OCI-LY3 (cell line): ENCODE results near the gene FMOD.

ENCODE experiments used
- H2AFZ ChIP-seq: fragments of 200-600, 300-600 bp; shearing (Covaris generic); 2 replicates; pipeline ENCODE4 v1.6.0; 2014; ENCODE audit warnings: antibody characterized with exemption, low read depth, low read length
- H3K27ac ChIP-seq: fragments of 200-600, 300-600 bp; sonication (generic); 2 replicates; pipeline ENCODE4 v1.5.1; 2014; ENCODE audit warnings: mild to moderate bottlenecking, low read length, moderate library complexity, mixed read lengths
- H3K27me3 ChIP-seq: fragments of 200-600, 300-600 bp; sonication (generic); 2 replicates; pipeline ENCODE4 v1.6.1; 2014; ENCODE audit warnings: low read depth, low read length, mixed read lengths
- H3K36me3 ChIP-seq: fragments of 200-600, 300-600 bp; sonication (generic); replicated peaks from 2 replicates; pipeline ENCODE3; 2014; ENCODE audit warnings: low read depth, low read length, mixed read lengths
- H3K4me1 ChIP-seq: fragments of 300-600, 200-600 bp; sonication (generic); 2 replicates; pipeline ENCODE4 v1.6.1; 2014; ENCODE audit warnings: low read length, mixed read lengths
- H3K4me2 ChIP-seq: fragments of 200-600, 300-600 bp; sonication (generic); 2 replicates; pipeline ENCODE4 v1.6.1; 2014; ENCODE audit warnings: low read length, mixed read lengths
- H3K4me3 ChIP-seq: fragments of 300-600, 200-600 bp; sonication (generic); 2 replicates; pipeline ENCODE4 v1.5.1; 2014; ENCODE audit warnings: antibody characterized with exemption, mild to moderate bottlenecking, low read length, moderate library complexity
- H3K79me2 ChIP-seq: fragments of 300-600, 200-600 bp; shearing (Covaris generic); 2 replicates; pipeline ENCODE4 v1.6.1; 2014; ENCODE audit warnings: mild to moderate bottlenecking, low read length, mixed read lengths
- H3K9ac ChIP-seq: fragments of 300-600, 200-600 bp; shearing (Covaris generic); 2 replicates; pipeline ENCODE4 v1.6.0; 2014; ENCODE audit warnings: mild to moderate bottlenecking, low read length, moderate library complexity
- H3K9me3 ChIP-seq: fragments of 200-600, 300-600 bp; shearing (Covaris generic); 2 replicates; pipeline ENCODE4 v1.6.1; 2014; ENCODE audit warnings: low read length, mixed read lengths; ENCODE audit not compliant: insufficient read depth
- H4K20me1 ChIP-seq: fragments of 200-600, 300-600 bp; sonication (generic); 2 replicates; pipeline ENCODE4 v1.6.1; 2016; ENCODE audit warnings: low read length, mixed read lengths; ENCODE audit not compliant: insufficient read depth
- EZH2phosphoT487 ChIP-seq: fragments of 200-600 bp; shearing (Covaris generic); IDR thresholded peaks from 2 replicates; pipeline ENCODE4 v1.6.1; 2018; ENCODE audit warnings: antibody characterized with exemption, mixed run types, low read depth
- TF ChIP-seq, protein P1 (sequence below): fragments of 200-600, 300-600 bp; sonication (generic); IDR thresholded peaks from 2 replicates; pipeline ENCODE4 v1.5.1; 2014; ENCODE audit warnings: antibody characterized with exemption, low read length, low read depth

The FMOD gene

DNA sequence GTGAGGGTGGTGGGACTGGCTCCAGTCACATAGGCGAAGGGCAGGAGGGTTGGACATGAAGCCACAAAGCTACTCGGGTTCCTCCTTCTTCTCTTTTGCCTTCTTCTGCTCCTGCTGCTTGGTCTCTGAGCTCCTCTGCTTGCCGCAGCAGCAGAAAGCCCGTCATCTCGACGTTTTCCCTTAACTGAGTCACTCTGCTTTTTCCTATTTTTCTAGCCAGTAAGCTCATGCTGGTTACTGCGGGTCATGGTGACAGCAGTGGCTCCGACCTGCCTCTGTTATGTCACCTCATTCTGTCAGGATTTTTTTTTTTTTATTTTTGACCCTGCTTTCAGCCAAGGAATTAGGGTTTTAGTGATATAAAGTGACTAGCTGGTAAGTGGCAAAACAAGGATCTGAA is 2.6 kb upstream of the FMOD start:
- H3K27me3 ChIP-seq, result peaks cover 10% of the 10 kb centered on the region; the same call in 1 of the 2 replicates

GRCh38 chr1:203349773-203350524 is 973 bp downstream of the FMOD start:
- Histone ChIP-seq H3K4me2 (no peak overlapping the region), H3K4me1 (peaks cover 6% of the 10 kb centered on the region; the same call in 1 of the 2 replicates), H3K27me3 (peaks cover 13% of the 10 kb centered on the region; the same call in 1 of the 2 replicates), H3K36me3 (no peaks in the 10 kb centered on the region), H2AFZ (no peak overlapping the region), H3K4me3 (no peak overlapping the region), H3K79me2 (no peaks in the 10 kb centered on the region), H3K9ac (no peak overlapping the region), H3K9me3 (no peaks in the 10 kb centered on the region), H4K20me1 (no peaks in the 10 kb centered on the region), H3K27ac (no peak overlapping the region)
- TF ChIP-seq EZH2phosphoT487, result no peak
- TF ChIP-seq, protein P1, sequence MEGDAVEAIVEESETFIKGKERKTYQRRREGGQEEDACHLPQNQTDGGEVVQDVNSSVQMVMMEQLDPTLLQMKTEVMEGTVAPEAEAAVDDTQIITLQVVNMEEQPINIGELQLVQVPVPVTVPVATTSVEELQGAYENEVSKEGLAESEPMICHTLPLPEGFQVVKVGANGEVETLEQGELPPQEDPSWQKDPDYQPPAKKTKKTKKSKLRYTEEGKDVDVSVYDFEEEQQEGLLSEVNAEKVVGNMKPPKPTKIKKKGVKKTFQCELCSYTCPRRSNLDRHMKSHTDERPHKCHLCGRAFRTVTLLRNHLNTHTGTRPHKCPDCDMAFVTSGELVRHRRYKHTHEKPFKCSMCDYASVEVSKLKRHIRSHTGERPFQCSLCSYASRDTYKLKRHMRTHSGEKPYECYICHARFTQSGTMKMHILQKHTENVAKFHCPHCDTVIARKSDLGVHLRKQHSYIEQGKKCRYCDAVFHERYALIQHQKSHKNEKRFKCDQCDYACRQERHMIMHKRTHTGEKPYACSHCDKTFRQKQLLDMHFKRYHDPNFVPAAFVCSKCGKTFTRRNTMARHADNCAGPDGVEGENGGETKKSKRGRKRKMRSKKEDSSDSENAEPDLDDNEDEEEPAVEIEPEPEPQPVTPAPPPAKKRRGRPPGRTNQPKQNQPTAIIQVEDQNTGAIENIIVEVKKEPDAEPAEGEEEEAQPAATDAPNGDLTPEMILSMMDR, result no peak

More for the DNA sequence above, 2.6 kb upstream of the FMOD start:
- no peak for TF ChIP-seq EZH2phosphoT487
- TF ChIP-seq, protein P1, result no peak
- Histone ChIP-seq H3K27ac (no peak overlapping the region), H2AFZ (no peak overlapping the region), H4K20me1 (no peaks in the 10 kb centered on the region), H3K4me2 (no peak overlapping the region), H3K4me3 (no peak overlapping the region), H3K9ac (no peak overlapping the region), H3K9me3 (peaks cover 7% of the 10 kb centered on the region; the same call in 1 of the 2 replicates), H3K4me1 (peaks cover 6% of the 10 kb centered on the region; the same call in 1 of the 2 replicates), H3K79me2 (no peaks in the 10 kb centered on the region), H3K36me3 (peaks cover 3% of the 10 kb centered on the region)

- H3K4me1 ChIP-seq, result peaks cover 6% of the 10 kb centered on the region; the same call in 1 of the 2 replicates
- TF ChIP-seq, protein P1, result no peak
- peaks cover 20% of the 10 kb centered on the region for H3K27me3 ChIP-seq
- H3K27ac ChIP-seq, result no peak overlapping the region
- H3K36me3 ChIP-seq, result no peaks in the 10 kb centered on the region
- no peak overlapping the region for H3K9ac ChIP-seq
- no peaks in the 10 kb centered on the region for H4K20me1 ChIP-seq
- H3K4me3 ChIP-seq, result no peak overlapping the region
- no peaks in the 10 kb centered on the region for H3K9me3 ChIP-seq
- no peaks in the 10 kb centered on the region for H3K79me2 ChIP-seq
- no peak overlapping the region for H3K4me2 ChIP-seq
- no peak overlapping the region for H2AFZ ChIP-seq
Measured at GRCh38 chr1:203349166-203349565, 1.8 kb downstream of the FMOD start.

GRCh38 chr1:203346769-203347102 is 4.2 kb downstream of the FMOD start:
- Histone ChIP-seq H3K4me3 (no peak overlapping the region), H3K4me1 (peaks cover 14% of the 10 kb centered on the region), H3K4me2 (no peak overlapping the region), H2AFZ (no peak overlapping the region), H4K20me1 (no peaks in the 10 kb centered on the region), H3K79me2 (no peaks in the 10 kb centered on the region), H3K9me3 (no peaks in the 10 kb centered on the region), H3K27ac (no peak overlapping the region), H3K36me3 (no peaks in the 10 kb centered on the region), H3K9ac (no peak overlapping the region), H3K27me3 (peaks cover 32% of the 10 kb centered on the region)
- no peak for TF ChIP-seq EZH2phosphoT487
- TF ChIP-seq, protein P1, result no peak; the same call in 1 of the 2 replicates
